ENCODE measurements around the gene SMYD4.
"Not testable (repeated sequence)": the region's sequence is repeated elsewhere in the genome, so short reads cannot be mapped to it uniquely, and the experiment has no call there.

The SMYD4 gene

DNA sequence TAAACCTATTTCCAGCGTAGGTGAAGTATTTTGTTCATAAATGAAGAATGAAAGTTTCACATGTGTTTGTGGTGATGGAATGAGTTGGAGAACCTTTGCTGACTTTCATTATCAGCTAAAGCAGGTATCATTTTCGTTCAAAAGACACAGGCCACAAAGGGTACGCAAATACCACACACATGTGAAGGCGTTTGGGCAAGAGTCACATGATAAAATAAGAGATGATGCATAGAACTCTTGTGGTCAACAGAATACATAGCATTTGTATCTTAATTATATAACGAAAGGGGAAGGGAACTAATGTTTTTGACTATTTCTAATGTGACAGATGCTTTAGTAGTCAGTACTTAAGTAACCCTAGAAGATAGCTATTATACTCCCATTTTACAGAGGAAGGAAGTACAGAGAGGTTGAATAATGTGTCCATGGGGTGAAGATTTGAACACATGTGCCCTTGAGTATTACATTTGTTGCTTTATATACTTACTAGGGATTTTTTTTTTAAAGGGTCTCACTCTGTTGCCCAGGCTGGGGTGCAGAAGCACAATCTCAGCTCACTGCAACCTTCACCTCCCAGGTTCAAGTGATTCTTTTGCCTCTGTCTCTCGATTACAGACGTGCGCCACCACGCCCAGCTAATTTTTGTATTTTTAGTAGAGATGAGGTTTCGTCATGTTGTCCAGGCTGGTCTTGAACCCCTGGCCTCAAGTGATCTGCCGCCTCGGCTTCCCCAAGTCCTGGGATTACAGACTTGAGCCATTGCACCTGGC lies 4.9 kb upstream of the SMYD4 start:
- FAIRE-seq: no peak
- no peak for DNase-seq (ENCODE audit: insufficient read length, low spot score)

DNA sequence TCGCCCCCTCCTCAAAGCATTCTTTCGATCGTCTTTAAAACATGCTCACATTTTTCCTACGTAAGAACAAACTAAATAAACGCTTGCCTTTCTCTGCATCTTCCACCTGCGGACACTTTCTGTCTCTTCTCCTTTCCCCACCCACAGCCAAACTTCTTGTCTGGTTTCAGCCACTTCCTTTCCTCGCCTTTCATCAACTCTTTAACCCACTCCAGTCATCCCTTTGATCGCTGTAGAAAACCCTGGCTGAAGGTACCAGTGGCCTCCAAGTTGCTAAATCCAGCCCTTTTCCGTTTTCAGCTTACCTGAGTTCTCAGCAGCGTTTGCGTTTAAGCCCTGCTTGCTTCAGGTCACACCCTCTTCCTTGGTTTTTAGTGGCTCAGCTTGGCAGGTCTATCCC lies 586 bp upstream of the SMYD4 start:
- peak; percentile 29 for DNase-seq (ENCODE audit: insufficient read length, low spot score)
- FAIRE-seq: no peak

DNA sequence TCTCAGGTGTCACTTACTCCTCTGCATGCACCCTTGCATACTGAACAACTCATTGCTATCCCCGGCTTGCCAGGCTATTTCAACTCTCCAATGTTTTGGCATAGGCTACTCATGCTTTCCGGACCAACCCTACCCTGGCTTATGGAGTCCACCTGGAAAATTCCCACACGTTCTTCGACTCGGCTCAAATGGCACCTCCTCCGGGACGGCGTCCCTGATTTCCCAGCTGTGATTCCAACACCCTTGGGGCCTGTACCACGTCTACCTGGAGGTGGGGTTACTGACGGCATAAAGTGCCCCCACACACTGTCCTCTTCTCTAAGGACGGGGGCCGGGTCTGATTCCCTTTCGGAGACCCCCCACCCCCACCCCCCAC lies 498 bp downstream of the SMYD4 start:
- DNase-seq (ENCODE audit: insufficient read length, low spot score) (no peak), FAIRE-seq (no peak)

DNA sequence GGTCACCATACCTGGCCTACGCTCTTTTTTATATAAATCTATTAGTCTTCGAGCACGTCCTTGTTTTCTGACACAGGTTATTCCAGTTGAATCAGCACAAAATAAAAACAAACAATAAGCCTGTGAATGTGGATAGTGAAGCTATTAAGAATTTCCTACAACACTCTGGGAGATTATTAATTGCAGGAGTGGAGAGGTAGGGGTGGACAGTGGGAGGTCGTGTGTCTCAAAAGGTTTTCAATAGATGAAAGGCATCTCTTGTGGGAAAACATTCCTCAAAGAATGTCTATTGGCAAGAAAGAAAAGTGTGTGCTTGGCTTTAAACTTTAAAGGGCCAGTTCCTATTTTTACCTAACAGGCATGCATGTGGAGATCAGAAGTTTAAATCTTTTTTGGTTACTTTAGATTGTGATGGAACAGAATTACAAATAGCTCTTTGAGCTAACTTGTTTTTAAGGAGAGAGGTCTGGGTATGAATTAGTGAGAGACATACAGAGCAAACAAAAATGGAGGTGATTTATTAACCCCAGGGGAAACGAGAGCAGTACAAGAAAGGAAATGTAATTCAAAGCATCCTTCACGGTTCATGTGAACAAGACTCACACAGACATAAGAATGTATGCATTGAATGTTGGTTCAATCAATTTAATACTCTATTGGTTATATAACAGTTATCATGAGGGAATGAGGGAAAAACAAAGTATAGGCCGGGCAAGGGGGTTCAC lies 9.0 kb downstream of the SMYD4 start:
- FAIRE-seq: no peak
- DNase-seq (ENCODE audit: insufficient read length, low spot score): no peak

DNA sequence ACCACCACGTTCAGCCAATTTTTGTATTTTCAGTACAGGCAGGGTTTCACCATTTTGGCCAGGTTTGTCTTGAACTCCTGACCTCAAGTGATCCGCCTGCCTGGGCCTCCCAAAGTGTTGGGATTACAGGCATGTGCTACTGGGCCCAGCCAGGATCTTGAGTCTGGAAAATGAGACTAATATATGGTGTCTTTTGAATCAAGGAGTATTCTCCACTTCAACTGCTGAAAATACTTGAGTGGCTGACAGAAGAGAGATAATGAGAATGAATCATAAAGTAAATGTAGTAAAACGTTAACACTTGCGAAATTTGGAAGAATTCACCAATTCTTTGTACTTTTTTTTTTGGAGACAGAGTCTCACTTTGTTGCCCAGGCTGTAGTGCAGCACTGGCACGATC lies 16.6 kb downstream of the SMYD4 start:
- DNase-seq (ENCODE audit: insufficient read length, low spot score): no peak
- FAIRE-seq: no peak

DNA sequence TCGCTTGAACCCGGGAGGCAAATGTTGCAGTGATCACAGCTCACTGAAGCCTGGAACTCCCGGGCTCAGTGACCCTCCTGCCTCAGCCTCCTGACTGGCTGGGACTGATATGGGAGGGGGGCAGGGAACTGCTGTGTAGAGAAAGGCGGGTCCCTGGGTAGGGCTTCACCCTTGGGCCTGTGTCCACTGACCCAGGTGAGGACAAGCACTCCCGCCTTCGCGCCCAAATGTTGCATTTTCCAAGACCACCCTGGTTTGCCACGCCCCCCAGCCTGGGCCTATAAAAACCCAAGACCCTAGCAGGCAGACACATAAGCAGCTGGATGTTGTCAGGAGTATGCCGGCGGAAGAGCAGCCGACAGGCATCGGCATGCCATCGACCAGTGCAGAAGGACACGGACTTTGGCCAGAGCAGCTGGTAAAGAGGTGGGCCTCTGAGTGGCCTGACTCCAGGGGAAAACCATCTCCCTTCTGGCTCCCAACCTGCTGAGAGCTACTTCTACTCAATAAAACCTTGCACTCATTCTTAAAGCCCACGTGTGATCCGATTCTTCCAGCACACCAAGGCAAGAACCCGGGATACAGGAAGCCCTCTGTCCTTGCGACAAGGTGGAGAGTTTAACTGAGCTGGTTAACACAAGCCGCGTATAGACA lies 19.1 kb downstream of the SMYD4 start:
- DNase-seq (ENCODE audit: insufficient read length, low spot score) (no peak), FAIRE-seq (no peak)

DNA sequence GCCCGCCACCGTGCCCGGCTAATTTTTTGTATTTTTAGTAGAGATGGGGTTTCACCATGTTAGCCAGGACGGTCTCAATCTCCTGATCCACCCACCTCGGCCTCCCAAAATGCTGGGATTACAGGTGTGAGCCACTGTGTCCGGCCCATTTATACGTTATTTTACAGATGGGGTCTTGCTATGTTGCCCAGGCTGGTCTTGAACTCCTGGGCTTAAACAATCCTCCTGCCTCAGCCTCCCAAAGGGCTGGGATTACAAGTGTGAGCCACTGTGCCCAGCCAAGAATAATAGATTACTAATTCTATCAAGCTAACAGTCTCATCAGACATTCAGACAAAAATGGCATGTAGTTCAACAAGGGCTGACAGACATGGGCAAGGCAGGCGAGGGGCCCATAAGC lies 19.9 kb downstream of the SMYD4 start:
- not testable (repeated sequence) for FAIRE-seq; DNase-seq (ENCODE audit: insufficient read length, low spot score)

DNA sequence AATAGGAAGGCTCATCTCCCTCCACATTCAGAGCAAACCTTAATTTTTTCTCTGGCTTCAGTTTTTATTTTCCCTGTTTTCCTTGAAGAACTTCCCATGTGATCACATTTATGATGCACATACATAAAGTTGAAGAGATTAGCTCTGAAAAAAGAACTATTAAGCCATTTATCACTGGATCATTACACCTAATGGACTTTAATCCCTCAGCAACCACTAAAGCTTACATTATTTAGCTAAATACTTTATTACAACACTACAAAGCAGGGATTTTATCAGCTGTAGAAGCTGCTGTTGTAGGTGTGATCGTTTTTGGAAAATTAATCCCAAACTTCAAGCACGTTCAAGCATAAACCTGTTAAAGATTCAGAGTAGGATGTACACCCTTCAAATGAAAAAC lies 21.1 kb downstream of the SMYD4 start:
- FAIRE-seq (no peak), DNase-seq (ENCODE audit: insufficient read length, low spot score) (no peak)

DNA sequence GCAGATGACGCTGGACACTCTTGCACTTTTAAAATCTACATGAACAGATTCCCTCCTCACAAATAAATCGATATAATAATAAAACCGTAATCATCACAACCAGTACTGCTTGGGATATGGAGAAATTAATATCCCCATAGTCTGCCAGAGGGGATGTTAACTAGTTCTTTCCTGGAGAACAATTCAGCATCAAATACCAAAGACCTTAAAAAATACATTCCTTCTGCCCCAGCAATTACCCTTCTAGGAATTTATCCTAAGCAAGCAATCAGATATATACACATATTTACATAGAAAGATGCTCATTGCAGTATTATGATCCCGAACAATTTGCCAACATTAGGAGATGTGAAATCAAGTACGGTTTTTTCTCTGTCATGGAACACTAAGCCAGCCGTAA lies 21.8 kb downstream of the SMYD4 start:
- FAIRE-seq: no peak
- no peak for DNase-seq (ENCODE audit: insufficient read length, low spot score)

DNA sequence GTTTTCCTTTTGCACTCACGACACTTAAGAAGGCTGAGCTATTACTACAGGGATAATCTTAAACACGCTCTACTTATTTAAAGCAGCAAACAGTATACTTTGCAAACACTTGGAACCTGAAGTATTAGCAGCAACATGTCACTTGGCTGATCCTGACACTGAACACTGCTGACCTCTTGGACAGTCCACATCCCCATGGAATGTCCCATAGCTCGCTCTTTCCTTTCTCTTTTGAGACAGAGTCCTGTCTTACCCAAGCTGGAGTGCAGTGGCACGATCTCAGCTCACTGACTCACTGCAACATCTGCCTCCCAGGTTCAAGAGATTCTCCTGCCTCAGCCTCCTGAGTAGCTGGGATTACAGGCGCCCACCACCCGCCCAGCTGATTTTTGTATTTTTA lies 26.4 kb downstream of the SMYD4 start:
- DNase-seq (ENCODE audit: insufficient read length, low spot score): no peak
- FAIRE-seq: no peak

DNA sequence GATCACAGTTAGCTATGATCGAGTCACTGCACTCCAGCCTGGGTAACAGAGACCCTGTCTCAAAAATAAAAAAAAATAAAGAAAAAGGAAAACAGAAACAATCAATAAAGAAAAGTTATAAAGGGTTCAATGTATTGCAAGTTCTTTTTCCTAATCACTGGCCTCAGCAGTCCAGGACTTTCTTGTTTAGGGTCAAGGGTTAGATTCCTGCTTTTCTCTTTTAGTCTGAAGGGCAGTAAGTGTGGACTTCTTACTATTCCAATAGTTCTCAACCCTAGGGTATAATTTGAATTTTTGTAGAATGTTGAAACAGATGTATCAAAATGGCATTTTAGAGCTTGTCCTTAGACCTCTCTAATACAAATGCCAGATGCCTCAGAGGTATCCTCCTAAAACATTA lies 27.3 kb downstream of the SMYD4 start:
- no peak for DNase-seq (ENCODE audit: insufficient read length, low spot score)
- FAIRE-seq: no peak

DNA sequence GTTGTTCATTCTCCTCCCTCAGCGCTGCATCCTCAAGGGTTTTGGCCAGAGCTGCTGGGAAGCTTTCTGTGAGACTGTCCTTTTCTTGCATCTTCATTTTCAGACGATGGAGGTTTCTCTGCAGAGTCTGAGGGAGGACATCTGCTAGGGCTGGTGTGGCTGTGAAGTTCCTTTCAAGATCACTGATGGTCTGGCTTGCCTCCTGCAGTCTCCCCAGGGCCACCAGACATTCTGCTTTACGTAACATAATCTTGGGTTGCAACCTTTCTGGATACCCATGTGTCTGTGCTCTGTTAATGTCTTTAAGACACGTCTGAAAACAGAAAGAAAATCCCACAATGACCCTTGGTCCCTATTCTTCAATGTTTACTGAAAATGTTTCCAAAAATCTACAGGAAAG lies 29.0 kb downstream of the SMYD4 start:
- FAIRE-seq: no peak

DNA sequence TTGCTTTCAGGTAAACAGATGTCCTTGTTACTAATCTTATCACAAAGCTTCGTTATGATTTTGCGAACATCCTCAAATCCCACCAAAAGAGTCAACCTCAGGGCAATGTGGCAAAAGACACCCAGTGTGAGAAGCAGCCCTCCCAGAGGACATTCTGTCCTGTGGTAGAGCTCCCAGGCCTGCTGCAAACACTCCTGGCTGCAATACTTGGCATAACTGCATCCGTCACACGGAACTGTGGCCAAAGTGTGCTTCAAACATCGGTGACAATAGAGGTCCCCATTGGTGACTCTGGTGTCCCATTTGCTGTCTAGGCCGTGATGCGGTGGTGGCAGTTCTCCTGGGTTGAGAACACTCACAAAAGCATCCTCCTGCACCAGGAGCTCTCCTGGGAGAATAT lies 29.5 kb downstream of the SMYD4 start:
- no peak for FAIRE-seq
- no peak for DNase-seq (ENCODE audit: insufficient read length, low spot score)

More for the DNA sequence above, 29.0 kb downstream of the SMYD4 start:
- DNase-seq (ENCODE audit: insufficient read length, low spot score): no peak

DNA sequence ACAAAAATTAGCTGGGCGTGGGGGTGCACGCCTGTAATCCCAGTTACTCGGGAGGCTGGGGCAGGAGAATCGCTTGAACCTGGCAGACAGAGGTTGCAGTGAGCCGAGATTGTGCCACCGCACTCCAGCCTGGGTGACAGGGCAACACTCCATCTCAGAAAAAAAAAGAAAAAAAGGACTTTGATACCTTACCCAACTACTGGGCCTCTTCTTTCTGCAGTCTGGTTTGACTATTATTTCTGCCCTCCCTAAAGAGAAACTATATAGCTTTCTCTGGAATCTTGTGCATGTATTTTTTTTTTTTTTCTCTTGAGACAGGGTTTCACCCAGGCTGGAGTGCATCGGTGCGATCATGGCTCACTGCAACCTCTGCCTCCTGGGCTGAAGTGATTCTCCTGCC lies 31.9 kb downstream of the SMYD4 start:
- not testable (repeated sequence) for FAIRE-seq; DNase-seq (ENCODE audit: insufficient read length, low spot score)

DNA sequence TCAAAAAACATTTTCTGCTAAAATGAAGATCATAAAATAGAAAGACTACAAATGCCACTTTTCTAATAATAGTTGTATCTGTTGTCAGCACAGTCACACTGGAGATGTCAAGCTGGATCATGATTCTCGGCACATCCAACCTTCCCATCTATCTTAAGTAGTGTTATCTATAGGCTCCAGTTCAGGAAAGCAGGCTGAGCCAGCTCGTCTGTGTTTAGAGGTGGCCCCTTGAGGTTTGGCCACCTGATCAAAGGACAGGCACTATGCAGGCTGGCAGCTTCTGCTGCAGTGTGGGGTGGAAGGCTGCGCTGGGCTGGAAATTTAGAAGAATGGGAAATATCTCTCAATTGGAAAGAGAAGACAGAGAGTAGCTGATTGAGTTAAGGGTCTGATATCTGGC lies 32.4 kb downstream of the SMYD4 start:
- DNase-seq (ENCODE audit: insufficient read length, low spot score): no peak
- FAIRE-seq: no peak

DNA sequence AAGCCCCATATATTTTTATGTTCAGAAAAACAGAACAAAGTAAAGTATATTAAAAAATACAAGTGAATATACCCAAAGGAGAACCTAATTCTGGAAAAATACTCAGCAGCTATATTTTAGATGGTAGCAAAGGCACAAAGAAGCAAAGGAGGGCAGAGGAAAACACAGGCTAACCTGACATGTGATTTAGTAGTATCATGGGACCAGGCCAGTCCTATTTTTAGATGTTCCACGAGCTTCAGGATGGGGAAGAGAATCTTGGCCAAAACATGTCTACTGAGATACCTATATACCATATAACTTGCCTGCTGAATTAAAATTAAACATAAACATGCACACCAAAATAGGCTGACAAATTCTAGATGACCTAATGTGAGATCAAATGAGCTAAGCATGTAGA lies 32.9 kb downstream of the SMYD4 start:
- DNase-seq (ENCODE audit: insufficient read length, low spot score) (no peak), FAIRE-seq (no peak)

DNA sequence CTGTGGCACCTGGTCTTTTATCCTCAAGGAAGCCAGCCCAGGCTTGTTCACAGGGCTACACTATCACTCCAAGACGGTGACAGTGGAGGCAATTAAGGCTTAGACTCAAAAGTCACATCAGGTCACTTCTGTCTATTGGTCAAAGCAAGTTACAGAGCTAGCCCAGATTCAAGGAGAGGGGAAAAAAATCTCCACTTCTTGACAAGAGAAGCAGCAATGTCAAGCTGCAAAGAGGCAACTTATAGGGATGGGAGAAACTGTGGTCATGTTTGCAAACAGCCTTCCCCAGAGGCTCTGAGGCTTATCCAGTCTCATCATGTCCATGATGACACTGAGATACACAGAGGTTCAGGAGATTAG lies 36.3 kb downstream of the SMYD4 start:
- no peak for FAIRE-seq
- DNase-seq (ENCODE audit: insufficient read length, low spot score): no peak

DNA sequence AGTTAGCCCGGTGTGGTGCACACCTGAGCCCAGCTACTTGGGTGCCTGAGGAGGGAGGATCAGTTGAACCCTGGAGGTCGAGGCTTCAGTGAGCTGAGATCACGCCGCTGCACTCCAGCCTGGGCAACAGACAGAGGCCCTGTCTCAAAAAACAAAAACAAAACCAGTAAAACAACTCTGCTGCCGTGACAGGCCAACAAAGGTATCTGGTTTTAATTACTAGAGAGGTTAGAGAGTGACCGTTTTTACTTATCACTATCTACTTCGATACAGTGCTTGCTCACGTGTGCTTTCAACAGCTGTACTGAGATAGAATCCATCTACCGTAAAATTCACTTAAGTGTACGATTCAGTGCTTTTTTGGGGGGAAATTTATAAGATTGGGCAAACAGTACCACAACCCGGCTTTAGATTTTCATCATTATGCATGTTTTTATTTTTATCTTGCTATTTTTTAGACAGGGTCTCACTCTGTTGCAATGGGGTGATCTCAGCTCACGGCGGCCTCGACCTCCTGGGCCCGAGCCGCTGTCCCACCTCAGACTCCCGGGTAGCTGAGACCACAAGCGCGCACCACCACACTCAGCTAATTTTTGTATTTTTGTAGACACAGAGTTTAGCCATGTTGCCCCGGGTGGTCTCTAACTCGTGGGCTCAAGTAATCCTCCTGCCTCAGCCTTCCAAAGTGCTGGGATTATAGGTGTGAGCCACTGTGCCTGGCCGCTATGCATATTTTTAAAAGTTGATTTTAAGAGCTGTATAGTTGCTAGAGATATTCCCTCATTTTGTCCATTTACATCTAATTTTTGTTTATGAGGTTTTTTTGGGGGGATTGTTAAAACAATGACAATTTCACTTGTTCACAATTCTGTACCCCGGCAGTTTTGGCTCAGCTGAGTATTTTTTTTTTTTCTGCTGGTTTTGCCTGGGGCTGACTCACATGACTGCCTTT lies 36.9 kb downstream of the SMYD4 start:
- no peak for DNase-seq (ENCODE audit: insufficient read length, low spot score)
- FAIRE-seq: no peak

DNA sequence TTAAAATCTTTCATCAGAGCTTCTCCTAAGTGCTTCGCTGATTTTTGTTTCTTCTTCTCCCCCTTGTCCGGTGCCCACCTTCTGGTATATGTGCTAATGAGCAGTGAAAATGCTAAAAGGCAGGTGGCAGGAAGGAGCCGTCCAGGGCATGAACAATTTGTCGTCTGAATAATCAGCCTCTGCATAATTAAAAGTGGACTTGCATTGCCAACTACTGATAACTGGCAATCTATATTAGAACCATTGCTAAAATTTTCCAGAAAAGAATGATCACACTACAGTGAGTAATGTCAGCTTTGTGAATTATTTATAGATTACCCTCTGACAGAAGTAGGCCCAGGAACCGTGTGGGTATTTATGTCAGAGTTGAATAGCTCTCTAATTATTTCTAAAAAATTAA lies 39.8 kb downstream of the SMYD4 start:
- DNase-seq (ENCODE audit: insufficient read length, low spot score): no peak

DNA sequence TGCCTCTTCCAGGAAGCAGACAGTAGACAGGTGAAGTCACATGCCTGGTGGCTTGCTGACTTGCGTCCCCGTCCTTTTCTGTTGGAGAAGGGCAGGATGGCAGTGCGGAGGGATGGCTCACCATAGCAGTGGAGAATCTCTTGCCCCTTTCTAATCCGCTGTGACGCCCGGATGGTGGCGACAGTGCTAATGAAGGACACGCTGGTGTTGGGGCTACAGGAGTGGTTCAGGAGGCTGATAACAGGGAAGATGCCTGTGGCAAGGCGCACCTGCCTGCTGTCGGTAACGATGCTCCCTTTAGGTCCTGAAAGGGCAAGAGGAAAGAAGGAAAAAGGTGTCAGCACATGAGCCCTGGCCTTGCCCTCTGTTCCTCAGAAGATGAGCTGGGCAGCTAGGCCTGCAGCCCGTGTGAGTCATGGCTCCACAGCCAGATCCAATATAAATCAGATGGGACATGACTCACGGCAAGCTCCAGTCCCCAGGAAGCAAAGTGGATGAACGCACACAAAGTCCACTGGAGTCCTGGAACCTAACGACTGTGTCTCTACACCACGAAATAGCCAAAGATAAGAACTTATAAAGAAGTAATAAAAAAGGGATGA lies 42.3 kb downstream of the SMYD4 start:
- peak; percentile 98 for DNase-seq (ENCODE audit: insufficient read length, low spot score)
- FAIRE-seq: peak; percentile 99

More for the DNA sequence above, 39.8 kb downstream of the SMYD4 start:
- no peak for FAIRE-seq

Data from HTR-8/SVneo (cell line).